ENCODE measurements around the gene CBR3. TPM values are rescaled to one million over a fixed set of nuclear protein-coding genes. Genes with fewer than 3 reads are reported as not detected.

CBR3 gene
- total RNA-seq (2014; rRNA removed; shearing (Covaris generic)), result 4.0 and 4.6 TPM in 2 replicates
- 8.2 and 8.7 TPM in 2 replicates for polyA plus RNA-seq (2016; fragmentation: Nextera tagmentation; extraction: Ambion mirVana)
- long read RNA-seq, partial matches to known transcripts, result 0 of 3 reads
- long read RNA-seq, other reads (novel, unspliced or antisense), result 0 of 3 reads

DNA sequence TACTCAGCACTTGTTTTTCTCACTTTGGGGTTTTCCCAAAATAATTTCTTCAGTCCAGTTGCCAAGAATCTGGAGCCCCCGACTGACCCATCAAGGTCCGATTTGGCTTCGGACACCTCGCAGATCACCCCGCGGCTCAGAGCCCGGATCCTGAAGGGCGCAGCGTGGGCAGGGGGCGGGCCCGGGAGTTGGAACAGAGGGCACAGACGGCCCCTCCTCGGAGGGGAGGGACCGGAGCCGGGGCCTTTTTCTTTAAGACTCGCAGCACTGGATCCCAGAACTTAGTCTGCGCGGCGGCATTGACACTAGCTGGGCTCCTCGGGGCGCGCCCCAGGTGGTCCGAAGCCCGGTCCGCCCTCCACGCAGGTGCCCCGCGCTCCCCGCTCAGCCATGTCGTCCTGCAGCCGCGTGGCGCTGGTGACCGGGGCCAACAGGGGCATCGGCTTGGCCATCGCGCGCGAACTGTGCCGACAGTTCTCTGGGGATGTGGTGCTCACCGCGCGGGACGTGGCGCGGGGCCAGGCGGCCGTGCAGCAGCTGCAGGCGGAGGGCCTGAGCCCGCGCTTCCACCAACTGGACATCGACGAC, at the start of gene CBR3:
TSS of gene CBR3 (plus strand) at position 277 of the 588 bp plus-strand sequence. CDS start at position 391, 114 bp downstream.
- H3K79me2 ChIP-seq (replicated peaks; ENCODE audit: insufficient read depth), result no peaks in the 10 kb centered on the region
- H3K4me2 ChIP-seq, result peak within 1 kb of the TSS; percentile 99
- no peaks in the 10 kb centered on the region for H3K9me2 ChIP-seq (ENCODE audit: insufficient read depth)
- H3K27ac ChIP-seq (ENCODE audit: low read depth), result no peak within 1 kb of the TSS
- no peaks in the 10 kb centered on the region for H3K36me3 ChIP-seq (ENCODE audit: insufficient read depth)
- peak; percentile 43 for DNase-seq (ENCODE audit: low spot score)
- peaks cover 61% of the 10 kb centered on the region for H3K27me3 ChIP-seq (ENCODE audit: insufficient read depth)
- H3K4me3 Mint-ChIP-seq, result peak within 1 kb of the TSS; percentile 77
- peak within 1 kb of the TSS; percentile 48 for H2AFZ ChIP-seq
- peak within 1 kb of the TSS; percentile 73 for H3K4me3 ChIP-seq
- H3K9me3 Mint-ChIP-seq, result 0 out of 3 replicates have a peak, but pooled peaks cover 5% of the 10 kb centered on the region
- H3K27ac Mint-ChIP-seq, result no peak within 1 kb of the TSS
- TF ChIP-seq EZH2 (IDR thresholded peaks at IDR 0.05; ENCODE audit: low read depth, unreplicated experiment), result peak; percentile 64
- TF ChIP-seq POLR2AphosphoS5 (IDR thresholded peaks at IDR 0.05; ENCODE audit: low read depth), result no peak
- peaks cover 46% of the 10 kb centered on the region for H3K27me3 Mint-ChIP-seq (ENCODE audit: insufficient read depth, low read depth, poor library complexity)
- H3K36me3 Mint-ChIP-seq (ENCODE audit: low read depth), result no peaks in the 10 kb centered on the region; the same call in 2 of the 3 replicates
- H3K4me1 ChIP-seq (ENCODE audit: insufficient read depth), result peaks cover 30% of the 10 kb centered on the region
- H4K20me1 ChIP-seq (replicated peaks; ENCODE audit: insufficient read depth), result no peaks in the 10 kb centered on the region; the same call in 1 of the 2 replicates
- H3F3A ChIP-seq (replicated peaks; ENCODE audit: low read depth), result peaks cover 25% of the 10 kb centered on the region; the same call in 1 of the 2 replicates
- peak; percentile 30 for ATAC-seq
- H3K4me1 Mint-ChIP-seq, result peaks cover 29% of the 10 kb centered on the region

DNA sequence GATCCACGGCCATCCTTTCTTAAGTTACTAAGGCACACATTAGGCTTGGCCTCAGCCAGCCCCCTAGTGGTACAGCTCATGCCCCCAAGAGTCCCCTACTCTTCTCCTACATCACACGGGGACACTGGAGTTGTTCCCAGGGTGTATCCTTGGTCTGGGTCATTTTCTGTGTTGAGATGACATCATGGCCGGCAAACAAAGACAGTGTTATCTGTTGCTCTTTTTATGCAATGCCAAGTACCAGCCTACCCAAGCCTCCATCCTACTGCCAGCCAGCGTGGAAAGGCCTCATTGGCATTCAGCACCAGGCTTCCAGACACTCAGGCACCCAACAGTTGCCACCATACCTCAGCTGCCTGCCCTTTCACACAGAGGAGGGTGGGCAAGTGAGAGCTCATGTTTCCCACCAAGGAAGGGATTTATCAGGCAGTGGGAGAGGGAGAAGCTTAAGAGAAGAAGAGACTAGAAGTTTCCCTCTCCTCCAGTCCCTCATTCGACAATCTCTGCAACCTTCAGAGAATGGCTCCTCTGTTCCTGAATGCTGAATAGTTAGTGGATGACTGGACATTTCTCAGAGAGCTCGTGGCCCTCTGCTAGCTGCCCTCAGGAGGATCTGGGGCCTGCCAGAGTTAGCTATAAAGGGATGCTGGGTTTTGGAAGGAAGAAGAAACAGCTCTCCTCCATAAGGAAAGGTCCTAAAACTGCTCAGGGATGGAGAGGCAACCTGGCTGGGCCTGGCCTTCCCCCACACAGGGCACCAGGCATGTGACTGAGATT, 47.3 kb upstream of the CBR3 start:
- H3F3A ChIP-seq (replicated peaks; ENCODE audit: low read depth), result no peaks in the 10 kb centered on the region
- peak; percentile 97 for ATAC-seq
- H3K9me3 Mint-ChIP-seq, result peaks cover 6% of the 10 kb centered on the region
- peaks cover 7% of the 10 kb centered on the region for H3K36me3 Mint-ChIP-seq (ENCODE audit: low read depth)
- H3K4me3 Mint-ChIP-seq, result no peak overlapping the region
- peaks cover 10% of the 10 kb centered on the region for H3K9me2 ChIP-seq (ENCODE audit: insufficient read depth)
- H2AFZ ChIP-seq, result peak overlapping the region; percentile 1
- no peaks in the 10 kb centered on the region for H3K27me3 ChIP-seq (ENCODE audit: insufficient read depth)
- no peaks in the 10 kb centered on the region for H4K20me1 ChIP-seq (replicated peaks; ENCODE audit: insufficient read depth)
- H3K4me2 ChIP-seq, result no peak overlapping the region
- H3K79me2 ChIP-seq (replicated peaks; ENCODE audit: insufficient read depth), result no peaks in the 10 kb centered on the region
- H3K27ac ChIP-seq (ENCODE audit: low read depth), result no peak overlapping the region
- H3K4me1 Mint-ChIP-seq, result peaks cover 15% of the 10 kb centered on the region
- H3K4me3 ChIP-seq, result no peak overlapping the region
- H3K36me3 ChIP-seq (ENCODE audit: insufficient read depth), result no peaks in the 10 kb centered on the region
- H3K27me3 Mint-ChIP-seq (ENCODE audit: insufficient read depth, low read depth, poor library complexity), result peaks cover 5% of the 10 kb centered on the region
- no peaks in the 10 kb centered on the region; the same call in none of the 2 replicates for H3K4me1 ChIP-seq (ENCODE audit: insufficient read depth)
- TF ChIP-seq EZH2 (IDR thresholded peaks at IDR 0.05; ENCODE audit: low read depth, unreplicated experiment) (no peak), STAT1 (IDR thresholded peaks at IDR 0.05; ENCODE audit: unreplicated experiment) (no peak), NANOG (IDR thresholded peaks at IDR 0.05; ENCODE audit: borderline replicate concordance) (no peak), EZH2phosphoT487 (IDR thresholded peaks at IDR 0.05; ENCODE audit: unreplicated experiment) (no peak)
- TF ChIP-seq, protein P1, sequence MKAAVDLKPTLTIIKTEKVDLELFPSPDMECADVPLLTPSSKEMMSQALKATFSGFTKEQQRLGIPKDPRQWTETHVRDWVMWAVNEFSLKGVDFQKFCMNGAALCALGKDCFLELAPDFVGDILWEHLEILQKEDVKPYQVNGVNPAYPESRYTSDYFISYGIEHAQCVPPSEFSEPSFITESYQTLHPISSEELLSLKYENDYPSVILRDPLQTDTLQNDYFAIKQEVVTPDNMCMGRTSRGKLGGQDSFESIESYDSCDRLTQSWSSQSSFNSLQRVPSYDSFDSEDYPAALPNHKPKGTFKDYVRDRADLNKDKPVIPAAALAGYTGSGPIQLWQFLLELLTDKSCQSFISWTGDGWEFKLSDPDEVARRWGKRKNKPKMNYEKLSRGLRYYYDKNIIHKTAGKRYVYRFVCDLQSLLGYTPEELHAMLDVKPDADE (IDR thresholded peaks at IDR 0.05), result no peak
- TF ChIP-seq, protein P2, sequence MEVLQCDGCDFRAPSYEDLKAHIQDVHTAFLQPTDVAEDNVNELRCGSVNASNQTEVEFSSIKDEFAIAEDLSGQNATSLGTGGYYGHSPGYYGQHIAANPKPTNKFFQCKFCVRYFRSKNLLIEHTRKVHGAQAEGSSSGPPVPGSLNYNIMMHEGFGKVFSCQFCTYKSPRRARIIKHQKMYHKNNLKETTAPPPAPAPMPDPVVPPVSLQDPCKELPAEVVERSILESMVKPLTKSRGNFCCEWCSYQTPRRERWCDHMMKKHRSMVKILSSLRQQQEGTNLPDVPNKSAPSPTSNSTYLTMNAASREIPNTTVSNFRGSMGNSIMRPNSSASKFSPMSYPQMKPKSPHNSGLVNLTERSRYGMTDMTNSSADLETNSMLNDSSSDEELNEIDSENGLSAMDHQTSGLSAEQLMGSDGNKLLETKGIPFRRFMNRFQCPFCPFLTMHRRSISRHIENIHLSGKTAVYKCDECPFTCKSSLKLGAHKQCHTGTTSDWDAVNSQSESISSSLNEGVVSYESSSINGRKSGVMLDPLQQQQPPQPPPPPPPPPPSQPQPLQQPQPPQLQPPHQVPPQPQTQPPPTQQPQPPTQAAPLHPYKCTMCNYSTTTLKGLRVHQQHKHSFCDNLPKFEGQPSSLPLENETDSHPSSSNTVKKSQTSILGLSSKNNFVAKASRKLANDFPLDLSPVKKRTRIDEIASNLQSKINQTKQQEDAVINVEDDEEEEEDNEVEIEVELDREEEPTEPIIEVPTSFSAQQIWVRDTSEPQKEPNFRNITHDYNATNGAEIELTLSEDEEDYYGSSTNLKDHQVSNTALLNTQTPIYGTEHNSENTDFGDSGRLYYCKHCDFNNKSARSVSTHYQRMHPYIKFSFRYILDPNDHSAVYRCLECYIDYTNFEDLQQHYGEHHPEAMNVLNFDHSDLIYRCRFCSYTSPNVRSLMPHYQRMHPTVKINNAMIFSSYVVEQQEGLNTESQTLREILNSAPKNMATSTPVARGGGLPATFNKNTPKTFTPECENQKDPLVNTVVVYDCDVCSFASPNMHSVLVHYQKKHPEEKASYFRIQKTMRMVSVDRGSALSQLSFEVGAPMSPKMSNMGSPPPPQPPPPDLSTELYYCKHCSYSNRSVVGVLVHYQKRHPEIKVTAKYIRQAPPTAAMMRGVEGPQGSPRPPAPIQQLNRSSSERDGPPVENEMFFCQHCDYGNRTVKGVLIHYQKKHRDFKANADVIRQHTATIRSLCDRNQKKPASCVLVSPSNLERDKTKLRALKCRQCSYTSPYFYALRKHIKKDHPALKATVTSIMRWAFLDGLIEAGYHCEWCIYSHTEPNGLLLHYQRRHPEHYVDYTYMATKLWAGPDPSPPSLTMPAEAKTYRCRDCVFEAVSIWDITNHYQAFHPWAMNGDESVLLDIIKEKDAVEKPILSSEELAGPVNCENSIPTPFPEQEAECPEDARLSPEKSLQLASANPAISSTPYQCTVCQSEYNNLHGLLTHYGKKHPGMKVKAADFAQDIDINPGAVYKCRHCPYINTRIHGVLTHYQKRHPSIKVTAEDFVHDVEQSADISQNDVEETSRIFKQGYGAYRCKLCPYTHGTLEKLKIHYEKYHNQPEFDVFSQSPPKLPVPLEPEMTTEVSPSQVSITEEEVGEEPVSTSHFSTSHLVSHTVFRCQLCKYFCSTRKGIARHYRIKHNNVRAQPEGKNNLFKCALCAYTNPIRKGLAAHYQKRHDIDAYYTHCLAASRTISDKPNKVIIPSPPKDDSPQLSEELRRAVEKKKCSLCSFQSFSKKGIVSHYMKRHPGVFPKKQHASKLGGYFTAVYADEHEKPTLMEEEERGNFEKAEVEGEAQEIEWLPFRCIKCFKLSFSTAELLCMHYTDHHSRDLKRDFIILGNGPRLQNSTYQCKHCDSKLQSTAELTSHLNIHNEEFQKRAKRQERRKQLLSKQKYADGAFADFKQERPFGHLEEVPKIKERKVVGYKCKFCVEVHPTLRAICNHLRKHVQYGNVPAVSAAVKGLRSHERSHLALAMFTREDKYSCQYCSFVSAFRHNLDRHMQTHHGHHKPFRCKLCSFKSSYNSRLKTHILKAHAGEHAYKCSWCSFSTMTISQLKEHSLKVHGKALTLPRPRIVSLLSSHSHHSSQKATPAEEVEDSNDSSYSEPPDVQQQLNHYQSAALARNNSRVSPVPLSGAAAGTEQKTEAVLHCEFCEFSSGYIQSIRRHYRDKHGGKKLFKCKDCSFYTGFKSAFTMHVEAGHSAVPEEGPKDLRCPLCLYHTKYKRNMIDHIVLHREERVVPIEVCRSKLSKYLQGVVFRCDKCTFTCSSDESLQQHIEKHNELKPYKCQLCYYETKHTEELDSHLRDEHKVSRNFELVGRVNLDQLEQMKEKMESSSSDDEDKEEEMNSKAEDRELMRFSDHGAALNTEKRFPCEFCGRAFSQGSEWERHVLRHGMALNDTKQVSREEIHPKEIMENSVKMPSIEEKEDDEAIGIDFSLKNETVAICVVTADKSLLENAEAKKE (CRISPR knock-in tag; IDR thresholded peaks at IDR 0.05), result no peak
- TF ChIP-seq, protein P3, sequence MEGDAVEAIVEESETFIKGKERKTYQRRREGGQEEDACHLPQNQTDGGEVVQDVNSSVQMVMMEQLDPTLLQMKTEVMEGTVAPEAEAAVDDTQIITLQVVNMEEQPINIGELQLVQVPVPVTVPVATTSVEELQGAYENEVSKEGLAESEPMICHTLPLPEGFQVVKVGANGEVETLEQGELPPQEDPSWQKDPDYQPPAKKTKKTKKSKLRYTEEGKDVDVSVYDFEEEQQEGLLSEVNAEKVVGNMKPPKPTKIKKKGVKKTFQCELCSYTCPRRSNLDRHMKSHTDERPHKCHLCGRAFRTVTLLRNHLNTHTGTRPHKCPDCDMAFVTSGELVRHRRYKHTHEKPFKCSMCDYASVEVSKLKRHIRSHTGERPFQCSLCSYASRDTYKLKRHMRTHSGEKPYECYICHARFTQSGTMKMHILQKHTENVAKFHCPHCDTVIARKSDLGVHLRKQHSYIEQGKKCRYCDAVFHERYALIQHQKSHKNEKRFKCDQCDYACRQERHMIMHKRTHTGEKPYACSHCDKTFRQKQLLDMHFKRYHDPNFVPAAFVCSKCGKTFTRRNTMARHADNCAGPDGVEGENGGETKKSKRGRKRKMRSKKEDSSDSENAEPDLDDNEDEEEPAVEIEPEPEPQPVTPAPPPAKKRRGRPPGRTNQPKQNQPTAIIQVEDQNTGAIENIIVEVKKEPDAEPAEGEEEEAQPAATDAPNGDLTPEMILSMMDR (conservative IDR thresholded peaks at IDR 0.05; ENCODE audit: low read depth in 2 of 2), result peak; percentile 69 to 73
- DNase-seq (ENCODE audit: low spot score), result peak; percentile 73
- no peak overlapping the region for H3K27ac Mint-ChIP-seq

Measured in GM23338 (cell line).